Ascending aorta (tissue), 2 donors: Measurements from ENCODE around the gene TMEM219. TPM values are rescaled to one million over a fixed set of nuclear protein-coding genes. Genes with fewer than 3 reads are reported as not detected.

Experiments
- DNase-seq, 2 donors: peaks; one replicate each; pipeline ENCODE4 v3.0.0-alpha.2; 2019; ENCODE audit warnings: low spot score in 2 of 2
- H3K27ac ChIP-seq, 2 donors: fragments of 200-600 bp; sonication (generic); one replicate each; pipeline ENCODE4 v1.5.1; 2016 to 2017; ENCODE audit warnings: mild to moderate bottlenecking in 1 of 2
- H3K27me3 ChIP-seq: fragments of 200-600 bp; sonication (generic); one replicate; pipeline ENCODE4 v1.5.1; 2017
- H3K36me3 ChIP-seq, 2 donors: fragments of 200-600 bp; sonication (generic); one replicate each; pipeline ENCODE4 v1.5.1; 2016
- H3K4me1 ChIP-seq, 2 donors: fragments of 200-600 bp; sonication (generic); one replicate each; pipeline ENCODE4 v1.5.1; 2016 to 2017; ENCODE audit warnings: mild to moderate bottlenecking in 1 of 2
- H3K4me3 ChIP-seq, 2 donors: fragments of 200-600 bp; sonication (generic); one replicate each; pipeline ENCODE4 v1.5.1; 2016 to 2017; ENCODE audit warnings: mild to moderate bottlenecking in 1 of 2
- H3K9me3 ChIP-seq, 2 donors: fragments of 200-600 bp; sonication (generic); one replicate each; pipeline ENCODE4 v1.5.1; 2016
- CTCF ChIP-seq, 3 experiments: fragments of 200-600 bp in 2 of 3; fragments of 450-650 bp in 1 of 3; sonication (generic) in 2 of 3; IDR thresholded peaks; one replicate each; pipeline ENCODE4 v1.5.1; 2016 to 2019; ENCODE audit warnings: antibody characterized with exemption in 3 of 3, mild to moderate bottlenecking in 1 of 3, moderate library complexity in 1 of 3
- intact Hi-C: fragments of 100-400 bp; cut with DNase I; formaldehyde crosslinking; loops from one replicate; pipeline ENCODE4 v1.15.1; 2023
- total RNA-seq: library from RNA; depleted of rRNA; stranded (reverse); fragments of >200 nt; gene quantifications from one replicate; pipeline ENCODE4 v1.1.0, GENCODE V29; 2016

The TMEM219 gene
- total RNA-seq, 1 donor from 2014 or later, result 49.2 TPM

- peaks cover 86 to 100% of the 10 kb centered on the region in 2 donors for H3K36me3 ChIP-seq
These were observed 23.5 kb downstream of the TMEM219 start for GRCh38 chr16:29985271-29985811.

GRCh38 chr16:29986231-29986630 lies 24.4 kb downstream of the TMEM219 start:
- no peaks in the 10 kb centered on the region for H3K9me3 ChIP-seq
- H3K27ac ChIP-seq, result no peak overlapping the region
- TF ChIP-seq CTCF (IDR thresholded peaks at IDR 0.05), result no peak
- H3K4me3 ChIP-seq, result no peak overlapping the region
- intact Hi-C loops, result no loop called here
- DNase-seq, result no peak
- peaks cover 88 to 100% of the 10 kb centered on the region in 2 donors for H3K36me3 ChIP-seq
- no peaks in the 10 kb centered on the region for H3K27me3 ChIP-seq
- H3K4me1 ChIP-seq, result no peaks in the 10 kb centered on the region

More at GRCh38 chr16:29985271-29985811, 23.5 kb downstream of the TMEM219 start:
- H3K4me1 ChIP-seq, result no peaks in the 10 kb centered on the region
- no peak overlapping the region for H3K4me3 ChIP-seq
- H3K27ac ChIP-seq, result no peak overlapping the region
- H3K27me3 ChIP-seq, result no peaks in the 10 kb centered on the region
- no peak for TF ChIP-seq CTCF (IDR thresholded peaks at IDR 0.05)
- intact Hi-C loops, result no loop called here
- DNase-seq, result no peak
- no peaks in the 10 kb centered on the region for H3K9me3 ChIP-seq

- Histone ChIP-seq H3K36me3 (peaks cover 86 to 100% of the 10 kb centered on the region in 2 donors), H3K4me1 (no peaks in the 10 kb centered on the region), H3K9me3 (no peaks in the 10 kb centered on the region), H3K27me3 (no peaks in the 10 kb centered on the region), H3K4me3 (no peak overlapping the region), H3K27ac (no peak overlapping the region)
- intact Hi-C loops, result no loop called here
- no peak for DNase-seq
- TF ChIP-seq CTCF (IDR thresholded peaks at IDR 0.05), result no peak
These were observed 25.1 kb downstream of the TMEM219 start for GRCh38 chr16:29986931-29987330.

- no peaks in the 10 kb centered on the region for H3K9me3 ChIP-seq
- H3K36me3 ChIP-seq, result peaks cover 84 to 100% of the 10 kb centered on the region in 2 donors
- no peaks in the 10 kb centered on the region for H3K27me3 ChIP-seq
- H3K4me1 ChIP-seq, result no peaks in the 10 kb centered on the region
- intact Hi-C loops, result no loop called here
- H3K4me3 ChIP-seq, result no peak overlapping the region
- no peak for TF ChIP-seq CTCF (IDR thresholded peaks at IDR 0.05)
- no peak overlapping the region for H3K27ac ChIP-seq
- no peak for DNase-seq
These were observed 25.6 kb downstream of the TMEM219 start for GRCh38 chr16:29987371-29988085.

- H3K4me1 ChIP-seq, result no peaks in the 10 kb centered on the region
- TF ChIP-seq CTCF (IDR thresholded peaks at IDR 0.05), result no peak
- H3K4me3 ChIP-seq, result no peak overlapping the region
- H3K9me3 ChIP-seq, result no peaks in the 10 kb centered on the region
- no peak for DNase-seq
- no peak overlapping the region for H3K27ac ChIP-seq
- peaks cover 82 to 100% of the 10 kb centered on the region in 2 donors for H3K36me3 ChIP-seq
- intact Hi-C loops, result no loop called here
- no peaks in the 10 kb centered on the region for H3K27me3 ChIP-seq
These were observed 26.6 kb downstream of the TMEM219 start for GRCh38 chr16:29988346-29989075.
